NCI-H510A treated with DMSO at 0.1 percent for 48 hours (cell line): ENCODE measurements around the gene TMEM185A.
"Not testable (repeated sequence)": the region's sequence is repeated elsewhere in the genome, so short reads cannot be mapped to it uniquely, and the experiment has no call there.

Experiments used
- DNase-seq: peaks from one replicate; lab custom pipeline; 2025; lab: John Stamatoyannopoulos, UW

TMEM185A gene

DNA sequence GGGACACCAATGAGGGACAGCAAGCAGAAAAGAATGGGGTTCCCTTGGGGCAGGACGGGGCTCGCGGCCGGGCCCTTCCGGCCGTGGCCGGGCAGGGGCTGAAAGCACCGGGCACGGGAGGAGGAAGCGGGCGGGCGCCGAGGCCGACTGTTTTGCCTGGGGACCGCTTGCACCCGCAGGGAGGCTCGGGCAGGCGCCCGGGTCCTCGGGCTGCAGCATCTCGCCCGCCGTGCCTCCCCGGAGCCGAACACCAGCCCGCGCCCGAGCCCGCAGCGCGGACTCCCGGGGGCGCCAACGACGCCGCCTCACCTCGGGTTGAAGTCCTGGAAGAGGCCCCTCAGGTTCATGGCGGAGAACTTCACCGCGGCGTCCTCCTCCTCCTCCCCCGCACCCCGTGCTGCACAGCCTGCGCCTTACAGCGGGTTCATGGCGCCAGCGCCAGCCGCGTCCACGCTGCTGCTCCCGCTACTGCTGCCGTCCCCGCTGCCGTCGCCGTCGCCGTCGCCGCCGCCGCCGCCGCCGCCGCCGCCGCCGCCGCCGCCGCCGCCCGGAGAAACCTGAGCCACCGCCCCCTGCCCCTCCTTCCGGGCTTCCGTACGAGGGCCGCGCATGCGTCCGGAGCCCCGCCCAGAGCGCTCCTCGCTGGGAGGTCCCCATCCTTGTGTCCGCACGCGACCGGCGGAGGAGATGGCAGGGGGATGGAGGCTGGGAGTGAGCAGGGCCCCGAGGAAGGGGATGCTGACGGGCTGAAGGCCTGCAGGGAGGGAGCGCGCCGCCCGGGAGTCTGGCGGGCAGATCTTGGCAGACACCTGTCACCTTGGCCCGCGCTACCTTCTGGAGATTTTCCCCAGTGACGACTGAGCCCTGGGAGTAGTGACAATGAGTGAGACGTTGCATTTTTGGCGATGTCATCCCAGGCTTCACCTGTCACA lies at the start of gene TMEM185A:
TSS of gene TMEM185A (minus strand) at position 559 of the 932 bp plus-strand sequence. CDS start at position 347, 212 bp downstream.
- peak; percentile 25 for DNase-seq

DNA sequence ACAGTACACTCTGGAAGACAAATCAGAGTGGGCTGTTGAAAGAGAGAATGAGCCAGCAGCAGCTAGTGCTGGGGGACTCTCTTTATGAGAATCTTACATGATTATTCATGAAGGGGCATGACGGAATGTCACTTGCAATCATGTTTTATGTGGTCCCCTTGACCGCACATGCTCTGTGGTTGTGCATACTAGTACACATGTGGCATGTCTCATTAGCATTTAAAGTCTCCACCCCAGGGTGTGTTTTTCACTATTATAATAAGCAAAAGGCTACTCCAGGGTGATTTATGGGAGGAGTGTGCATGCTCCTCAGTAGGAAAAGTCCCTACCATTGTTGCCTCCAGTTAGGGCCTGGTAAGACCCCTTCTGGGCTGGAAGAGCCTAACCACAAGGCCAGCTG lies 49.6 kb upstream of the TMEM185A start:
- no peak for DNase-seq

DNA sequence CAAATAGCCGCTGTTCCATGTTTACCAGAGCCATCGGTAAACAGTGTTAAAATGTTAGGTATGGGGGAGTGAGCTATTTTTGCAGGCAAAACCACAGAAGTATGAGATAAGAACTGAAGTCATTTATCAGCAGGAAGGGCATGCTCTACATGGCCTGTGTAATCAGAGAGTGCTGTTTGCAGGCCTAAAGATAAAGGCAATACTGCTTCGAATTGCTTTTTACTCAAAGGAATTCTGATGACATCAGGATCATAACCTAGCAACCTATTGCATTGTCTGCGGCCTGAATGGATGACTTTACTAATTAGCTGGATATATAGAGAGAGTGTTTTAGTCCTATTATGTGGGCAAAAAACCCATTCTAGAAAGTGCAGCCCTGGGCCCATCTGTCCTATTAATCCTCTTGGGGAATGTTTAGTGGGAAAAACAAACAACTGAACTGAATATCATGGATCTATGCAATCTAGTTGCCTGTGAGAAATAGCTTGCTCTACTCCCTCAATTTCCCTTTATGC lies 47.6 kb upstream of the TMEM185A start:
- not testable (repeated sequence) for DNase-seq

DNA sequence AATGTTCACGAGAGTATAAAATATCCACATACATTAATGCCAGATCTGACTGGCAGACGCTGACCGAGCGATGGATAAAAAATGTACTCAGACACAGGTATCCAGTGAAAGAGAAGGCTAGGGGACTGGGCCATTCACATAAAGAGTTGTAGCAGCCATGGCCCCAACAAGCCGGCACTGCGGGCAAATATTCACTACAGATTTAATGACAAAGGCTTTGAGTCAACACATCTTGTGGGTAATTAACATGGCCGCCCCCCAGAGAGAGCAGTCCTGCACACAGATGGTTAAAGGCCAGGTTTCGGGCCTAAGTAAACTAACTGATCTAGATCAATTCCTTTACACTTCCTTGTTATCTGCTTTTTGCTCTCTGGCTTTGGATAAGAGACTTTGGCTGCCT lies 44.0 kb upstream of the TMEM185A start:
- DNase-seq, result not testable (repeated sequence)

DNA sequence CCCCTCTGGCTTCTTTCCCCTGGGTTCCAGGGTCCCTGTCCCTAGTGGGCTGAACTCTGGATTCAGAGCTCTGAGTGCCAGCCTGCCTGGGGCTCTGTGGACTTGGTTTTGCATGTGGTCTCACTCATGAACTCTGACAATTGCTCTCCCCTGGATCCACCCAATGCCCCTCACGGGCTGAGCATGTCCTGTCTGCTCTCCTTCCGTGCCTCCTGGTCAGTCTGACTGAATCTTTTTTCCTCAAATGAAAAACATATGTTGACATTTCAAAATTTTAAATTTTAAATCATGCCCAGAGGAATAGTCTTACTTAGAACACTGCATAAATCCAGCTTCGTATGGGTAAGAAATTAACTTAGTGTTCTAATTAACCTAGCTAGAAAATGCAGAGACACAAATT lies 43.5 kb upstream of the TMEM185A start:
- DNase-seq, result not testable (repeated sequence)

DNA sequence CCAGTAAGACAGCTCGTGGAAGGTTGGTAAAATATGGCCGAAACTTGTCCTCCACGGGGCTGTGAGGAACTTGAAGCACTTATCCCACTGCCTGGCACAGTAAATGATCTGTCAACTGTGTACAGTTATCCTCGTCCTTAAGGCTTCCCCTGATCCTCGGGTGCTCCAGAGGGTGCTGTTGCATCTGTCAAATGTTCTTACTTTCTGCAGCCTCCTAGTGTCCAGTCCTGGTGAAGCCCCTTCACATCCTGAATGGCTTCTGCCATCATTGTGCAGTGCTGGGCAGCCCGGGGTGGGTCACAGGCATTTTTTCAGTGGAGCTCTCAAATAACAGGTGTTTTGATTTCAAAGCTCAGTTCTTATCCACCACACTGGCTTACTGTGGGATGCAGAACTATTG lies 29.0 kb upstream of the TMEM185A start:
- DNase-seq, result not testable (repeated sequence)

DNA sequence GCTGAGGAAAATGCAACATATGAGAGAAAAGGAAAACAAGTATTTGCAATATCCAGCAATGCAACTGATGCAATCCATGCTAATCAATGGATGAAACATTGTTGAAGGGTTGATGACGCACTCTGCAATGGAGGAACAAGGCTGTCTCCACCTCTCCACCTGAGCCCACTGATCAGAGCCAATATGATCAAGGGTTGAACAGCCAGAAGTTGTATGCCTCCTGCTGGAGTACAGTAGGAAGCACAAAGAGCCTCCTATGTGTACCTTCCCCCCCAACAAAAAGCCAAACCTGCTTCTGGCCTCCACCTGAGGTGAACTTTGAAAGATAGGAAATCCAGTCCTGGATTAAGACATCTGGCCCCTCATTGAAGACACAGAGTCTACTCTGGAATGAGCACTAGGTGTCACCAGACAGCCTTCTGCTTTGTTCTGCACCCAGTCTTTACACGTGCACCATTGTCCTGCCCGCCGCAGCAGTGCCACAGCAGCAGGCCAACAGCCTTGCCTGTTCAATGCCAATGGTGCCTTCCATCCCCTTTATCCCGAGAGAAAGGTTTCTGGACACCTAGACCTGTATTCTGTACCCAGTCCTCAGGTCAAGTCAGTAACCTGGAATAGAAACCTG lies 24.8 kb upstream of the TMEM185A start:
- not testable (repeated sequence) for DNase-seq

DNA sequence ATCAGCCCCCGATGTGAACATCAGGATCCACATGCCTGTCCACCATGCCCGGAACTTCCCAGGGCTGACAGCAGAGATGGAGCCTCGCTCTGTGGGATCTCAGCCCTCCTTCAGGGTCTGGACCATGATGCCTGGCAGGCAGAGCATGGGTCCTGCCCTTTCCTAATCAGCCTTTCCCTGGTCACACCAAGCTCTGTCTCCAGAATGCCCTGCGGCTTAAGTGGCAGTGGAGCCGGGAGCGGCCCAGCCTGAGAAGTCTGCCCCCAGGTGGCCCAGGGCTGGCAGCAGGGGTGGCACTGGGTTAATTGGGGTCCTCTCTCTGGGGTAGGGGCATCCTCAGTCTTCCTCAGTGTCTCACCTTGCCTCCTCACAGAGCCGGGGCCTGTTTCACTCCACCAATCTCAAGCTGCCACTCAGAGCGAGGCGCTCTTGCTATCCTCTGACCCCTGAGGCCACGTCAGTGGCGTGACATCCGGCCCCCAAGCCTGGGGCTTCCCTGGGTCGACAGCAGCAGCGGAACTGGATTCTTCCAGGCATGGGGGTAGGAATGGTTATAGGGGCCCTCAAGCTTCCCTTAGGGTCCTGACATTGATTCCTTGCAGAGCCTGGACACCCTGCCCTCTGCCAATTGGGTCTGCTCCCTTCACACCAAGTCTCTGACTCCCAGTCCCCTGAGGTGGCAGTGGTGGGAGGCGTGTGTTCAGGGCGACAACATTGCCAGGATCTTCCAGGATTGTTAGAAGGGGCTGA lies 20.8 kb upstream of the TMEM185A start:
- no peak for DNase-seq

DNA sequence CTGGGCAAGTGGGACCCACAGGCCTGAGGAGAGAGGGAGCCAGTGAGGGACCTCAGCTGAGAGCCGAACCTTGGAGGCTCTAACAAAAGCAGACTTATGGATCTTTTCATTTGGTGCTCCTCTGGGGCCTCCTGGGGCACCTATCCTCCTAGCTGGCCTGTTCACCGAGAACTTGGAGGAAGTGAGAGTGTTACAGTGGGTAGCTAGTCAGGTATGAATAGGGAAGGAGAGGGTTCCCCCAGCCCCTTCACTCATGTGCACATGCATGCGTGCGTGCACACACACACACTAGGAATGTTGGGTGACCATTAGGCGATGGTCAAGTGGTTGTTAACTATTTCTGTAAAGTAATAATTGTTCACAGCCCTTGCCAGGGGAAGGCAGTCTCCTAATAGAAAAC lies 18.6 kb upstream of the TMEM185A start:
- no peak for DNase-seq

DNA sequence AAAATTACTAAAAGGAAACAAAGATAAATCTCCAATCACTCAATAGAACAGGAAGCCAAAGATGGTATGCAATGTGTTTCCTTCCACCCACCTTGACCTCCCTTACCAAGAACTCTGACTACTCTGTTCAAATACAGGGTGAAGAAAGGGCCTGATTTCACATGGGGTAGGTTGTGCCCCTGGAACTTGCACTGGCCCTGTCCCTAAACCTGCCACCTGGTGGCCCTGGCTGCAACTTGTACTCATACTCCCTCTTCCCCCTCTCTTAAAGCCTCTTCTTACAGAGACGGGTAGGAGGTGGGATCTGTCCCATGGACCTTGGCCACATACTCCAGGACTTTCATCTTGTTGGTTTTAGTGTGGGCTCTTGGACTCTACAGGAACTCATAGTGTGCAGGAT lies 17.3 kb upstream of the TMEM185A start:
- DNase-seq, result no peak

DNA sequence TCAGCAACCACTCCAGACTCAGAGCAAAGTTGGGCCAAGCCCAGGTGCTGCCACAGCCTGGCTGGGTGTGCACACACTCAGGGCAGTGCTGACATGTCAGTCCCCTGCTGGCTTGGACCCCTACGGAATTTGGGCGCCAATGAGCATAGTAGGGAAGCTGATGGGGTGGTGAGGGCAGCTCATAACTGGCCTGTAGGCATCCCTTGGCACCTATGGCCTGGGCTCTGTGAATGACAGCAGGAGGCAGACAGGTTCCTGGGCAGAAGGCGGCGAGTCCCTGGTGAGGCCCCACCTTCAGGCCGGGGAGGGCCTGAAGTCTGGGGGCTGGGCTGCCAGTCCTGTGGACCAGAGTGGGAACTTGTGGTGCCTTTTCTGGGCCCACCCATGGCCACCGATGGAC lies 15.9 kb upstream of the TMEM185A start:
- no peak for DNase-seq

DNA sequence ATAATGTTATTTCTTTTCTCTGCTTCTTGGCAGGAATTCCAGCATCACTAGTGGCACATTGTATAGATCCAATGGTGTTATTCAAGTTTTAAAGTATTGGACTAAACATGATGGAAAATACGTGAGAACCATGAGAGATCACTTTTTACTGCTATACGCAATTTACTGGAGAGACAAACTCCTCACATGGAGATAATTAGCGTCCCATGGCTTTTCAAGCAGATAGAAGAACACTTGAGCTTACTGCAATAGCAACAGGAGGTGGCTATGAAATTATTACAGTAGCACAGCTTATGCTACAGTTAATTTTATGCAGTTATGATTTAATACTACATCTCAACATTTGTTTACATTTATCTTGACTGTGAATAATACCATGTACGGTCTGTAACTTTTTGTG lies 11.9 kb upstream of the TMEM185A start:
- no peak for DNase-seq

DNA sequence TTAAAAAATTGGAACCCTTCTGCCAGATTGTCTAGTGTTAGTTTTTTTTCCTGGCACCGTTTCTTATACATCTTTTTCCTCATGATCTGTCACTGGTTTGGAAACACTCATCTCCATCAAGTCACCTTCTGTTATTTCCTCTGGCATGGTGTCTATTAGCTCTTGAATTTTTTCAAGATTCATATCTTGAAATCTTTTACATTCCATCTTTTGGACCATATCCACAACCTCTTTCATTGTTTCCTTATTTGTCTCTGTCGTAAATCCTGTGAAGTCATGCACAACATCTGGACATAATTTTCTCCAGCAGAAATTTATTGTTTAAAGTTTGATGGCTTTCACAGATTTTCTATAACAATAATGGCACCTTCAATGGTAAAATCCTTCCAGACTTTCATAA lies 10.2 kb upstream of the TMEM185A start:
- DNase-seq, result no peak

DNA sequence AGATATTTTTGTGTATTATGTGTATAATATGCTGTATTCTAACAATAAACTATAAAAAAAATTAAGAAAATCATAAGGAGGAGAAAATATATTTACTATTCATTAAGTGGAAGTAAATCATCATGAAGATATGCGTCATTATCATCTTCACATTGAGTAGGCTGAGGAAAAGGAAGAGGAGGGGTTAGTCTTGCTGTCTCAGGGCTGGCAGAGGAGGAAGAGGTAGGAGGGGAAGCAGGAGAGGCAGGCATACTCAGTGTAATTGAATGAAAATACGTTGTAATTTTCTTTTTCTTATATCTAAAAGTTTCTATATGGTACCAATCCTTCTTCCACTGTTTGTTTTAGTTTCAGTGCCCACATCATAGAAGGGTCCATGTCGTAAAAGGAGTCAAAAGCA lies 9.8 kb upstream of the TMEM185A start:
- no peak for DNase-seq

DNA sequence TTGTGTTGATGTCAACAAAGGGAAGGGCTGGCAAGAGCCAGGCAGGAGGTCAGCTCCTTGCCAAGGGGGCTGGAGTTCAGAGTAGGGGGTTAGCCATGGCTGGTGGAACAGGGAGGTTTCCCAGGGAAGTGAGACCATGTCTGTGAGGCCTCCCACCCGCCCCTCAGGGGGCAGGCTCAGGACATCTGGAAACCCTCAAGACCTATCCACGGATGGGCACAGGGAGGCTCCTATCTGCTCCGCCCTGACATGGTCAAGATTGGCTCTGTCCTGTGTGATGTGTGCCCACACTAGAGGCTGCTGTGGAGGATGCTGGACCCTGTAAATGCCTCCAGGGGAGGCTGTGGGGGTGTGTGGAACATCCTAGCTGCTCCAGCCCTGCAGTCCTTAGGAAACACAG lies 8.0 kb upstream of the TMEM185A start:
- no peak for DNase-seq

DNA sequence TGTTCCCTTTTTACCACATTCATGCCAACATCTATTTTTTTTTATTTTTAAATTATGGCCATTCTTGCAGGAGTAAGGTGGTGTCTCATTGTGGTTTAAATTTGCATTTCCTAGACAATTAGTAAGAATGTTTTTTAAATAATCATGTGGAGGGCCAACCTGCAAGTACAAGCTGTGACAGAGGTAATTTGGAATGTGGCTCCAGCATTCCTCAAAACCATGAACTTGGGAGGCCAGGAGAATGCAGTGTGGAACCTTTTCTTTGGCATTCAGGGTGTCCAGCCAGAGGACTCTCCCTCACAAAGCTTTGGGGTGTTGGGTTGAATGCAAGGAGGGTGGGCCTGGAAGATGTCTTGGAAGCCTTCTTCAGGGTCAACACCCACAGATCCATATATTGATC lies 7.3 kb upstream of the TMEM185A start:
- no peak for DNase-seq

DNA sequence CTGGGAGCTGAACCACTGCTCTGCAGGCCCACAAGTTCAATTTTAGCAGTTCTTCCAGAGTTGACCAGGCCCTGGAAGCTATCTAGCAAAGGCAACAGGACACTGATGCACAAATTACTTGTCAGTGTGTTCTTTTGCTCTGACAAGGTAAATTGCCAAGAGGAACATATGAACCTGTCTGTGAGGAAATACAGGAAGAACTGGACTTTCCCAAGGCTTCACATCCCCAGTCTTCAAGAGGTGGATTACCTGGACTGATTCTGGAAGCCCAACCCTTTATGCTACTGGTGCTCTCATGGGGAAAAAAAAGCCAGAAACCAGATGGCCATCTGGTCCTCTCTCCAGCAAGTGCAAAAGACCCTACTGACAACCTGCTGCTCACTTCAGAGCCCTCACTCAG lies 1.9 kb upstream of the TMEM185A start:
- DNase-seq, result no peak

DNA sequence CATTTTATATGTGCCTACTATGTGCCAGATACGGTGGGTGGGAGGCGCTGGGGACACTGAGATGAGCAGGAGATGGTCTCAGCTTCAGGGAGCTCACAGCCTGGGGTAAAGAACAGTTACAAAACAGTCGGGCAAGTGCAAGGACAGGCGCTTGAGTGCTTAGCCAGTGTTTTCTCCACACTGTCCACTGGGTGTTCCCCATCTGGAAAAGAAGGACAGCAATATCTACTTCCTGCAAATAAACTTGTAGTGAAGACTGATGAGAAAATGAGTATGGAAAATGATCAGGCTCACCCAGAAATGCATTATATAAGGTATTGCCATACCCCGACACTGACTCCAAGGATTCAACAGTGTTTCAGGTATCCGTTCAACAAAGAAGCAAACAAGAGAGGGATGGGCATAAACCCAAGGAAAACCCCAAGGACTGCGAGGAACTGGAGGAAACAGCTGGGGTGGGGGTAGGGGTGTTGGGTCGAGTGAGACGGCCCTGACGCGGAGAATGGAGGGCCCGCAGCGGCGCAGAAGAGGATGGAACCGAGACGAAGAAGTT lies 835 bp downstream of the TMEM185A start:
- DNase-seq, result peak; percentile 0

DNA sequence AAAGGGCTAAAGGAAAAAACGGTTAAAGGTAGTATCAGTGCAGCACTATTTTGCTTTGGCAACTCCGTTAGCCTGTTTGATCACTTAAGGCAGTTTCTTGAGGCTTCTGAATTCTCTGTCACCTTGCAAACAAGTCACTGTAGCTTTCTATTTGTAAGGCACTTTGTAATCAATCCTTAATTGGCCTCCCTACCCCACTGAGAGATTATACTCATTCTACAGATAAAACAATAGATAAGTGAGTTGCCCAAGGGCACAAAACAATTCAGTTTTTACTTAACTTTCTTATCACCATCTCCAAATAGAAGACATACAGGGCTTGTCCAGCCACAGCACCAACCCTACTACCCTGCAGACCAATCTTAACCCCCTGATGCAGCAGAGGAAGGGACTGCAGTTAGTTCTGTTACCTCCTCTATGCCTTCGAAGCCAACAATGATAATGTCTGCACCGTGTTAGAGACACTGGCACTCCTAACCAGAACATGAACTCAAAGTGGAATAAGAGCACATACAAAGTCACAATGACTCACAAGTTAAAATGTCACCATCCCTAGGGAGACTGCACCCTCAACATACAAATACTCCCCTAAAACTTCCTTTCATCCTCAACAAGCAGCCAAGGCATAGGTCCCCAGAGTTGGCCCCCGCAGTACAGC lies 1.7 kb downstream of the TMEM185A start:
- DNase-seq, result no peak

DNA sequence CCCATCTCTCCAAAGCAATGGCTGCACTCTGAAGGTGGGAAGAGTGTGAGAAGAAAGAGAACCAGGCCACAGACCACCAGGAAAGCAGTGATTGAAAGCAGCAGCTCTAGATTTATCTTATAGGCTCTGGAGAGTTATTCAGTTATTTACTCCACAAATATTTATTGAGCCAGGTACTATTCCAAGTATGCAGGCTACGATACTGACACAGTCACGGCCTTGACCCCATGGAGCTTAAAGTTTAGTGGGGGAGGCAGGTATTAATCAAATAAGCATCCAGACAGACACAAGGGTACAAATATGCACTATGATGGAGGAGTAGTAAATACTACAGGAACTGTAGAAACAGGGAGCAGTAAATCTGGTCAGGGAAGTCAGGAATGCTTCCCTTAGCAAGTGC lies 2.8 kb downstream of the TMEM185A start:
- no peak for DNase-seq

DNA sequence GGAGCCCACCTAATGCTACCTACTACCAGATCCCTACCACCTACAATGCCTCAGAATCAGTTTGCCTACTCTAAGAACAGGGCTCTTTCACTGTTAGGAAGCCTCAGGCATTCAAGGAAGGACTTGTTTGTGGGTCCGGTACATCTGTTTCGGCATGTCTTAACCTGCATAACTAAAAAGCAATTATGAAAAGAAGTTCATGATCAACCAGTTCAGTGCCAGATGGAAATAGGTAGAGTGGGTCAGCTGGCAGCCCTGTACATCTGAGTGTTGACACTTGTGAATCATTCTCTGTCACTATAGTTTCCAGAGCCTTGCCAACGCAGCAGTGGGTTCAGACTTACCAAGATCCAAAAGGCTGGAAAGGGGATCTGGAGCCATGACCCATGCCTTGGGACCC lies 3.3 kb downstream of the TMEM185A start:
- no peak for DNase-seq

DNA sequence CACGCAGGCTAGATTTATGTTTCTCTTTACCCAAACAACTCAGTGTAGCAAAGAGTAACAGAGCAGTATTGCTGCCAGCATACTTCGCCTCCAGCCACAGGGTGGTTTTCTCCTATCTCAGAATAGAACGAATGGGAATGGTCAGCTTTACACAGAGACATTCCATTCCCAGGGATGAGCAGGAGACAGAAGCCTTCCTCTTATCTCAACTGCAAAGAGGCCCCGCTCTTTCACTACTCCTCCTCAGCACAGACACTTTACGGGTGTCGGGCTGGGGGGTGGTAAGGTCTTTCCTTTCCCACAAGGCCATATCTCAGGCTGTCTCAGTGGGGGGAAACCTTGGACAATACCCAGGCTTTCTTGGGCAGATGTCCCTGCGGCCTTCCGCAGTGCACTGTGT lies 4.8 kb downstream of the TMEM185A start:
- DNase-seq, result not testable (repeated sequence)
